HepG2 (cell line): Measurements from ENCODE around the gene EIF4A3. TPM values are rescaled to one million over a fixed set of nuclear protein-coding genes. Genes with fewer than 3 reads are reported as not detected.

Source experiments
- ATAD3A ChIP-seq: sonication (generic); formaldehyde crosslinking; IDR thresholded peaks from 2 replicates; pipeline ENCODE4 v1.4.0; 2020; ENCODE audit warnings: missing genetic modification reagents
- CSRNP2 ChIP-seq: sonication (generic); formaldehyde crosslinking; conservative IDR thresholded peaks from 2 replicates; pipeline ENCODE4 v1.8.0; 2022; ENCODE audit warnings: low read depth, missing genetic modification reagents
- DR1 ChIP-seq: sonication (generic); formaldehyde crosslinking; IDR thresholded peaks from 2 replicates; pipeline ENCODE4 v1.8.0; 2021; ENCODE audit warnings: mild to moderate bottlenecking, missing genetic modification reagents, inconsistent platforms
- FOXK2 ChIP-seq: fragments of 450-650 bp; IDR thresholded peaks from 2 replicates; pipeline ENCODE4 v1.6.1; 2016
- HBP1 ChIP-seq: IDR thresholded peaks from 2 replicates; pipeline ENCODE4 v1.6.1; 2016; ENCODE audit warnings: low read depth, control low read depth
- HOXA5 ChIP-seq: sonication (generic); formaldehyde crosslinking; IDR thresholded peaks from 2 replicates; pipeline ENCODE4 v1.4.0; 2020; ENCODE audit warnings: missing genetic modification reagents
- KLF9 ChIP-seq: IDR thresholded peaks from 2 replicates; pipeline ENCODE4 v1.6.1; 2016; ENCODE audit warnings: low read depth
- MIXL1 ChIP-seq: IDR thresholded peaks from 2 replicates; pipeline ENCODE4 v1.6.1; 2016
- PATZ1 ChIP-seq: sonication (generic); formaldehyde crosslinking; IDR thresholded peaks from 2 replicates; pipeline ENCODE4 v1.4.0; 2020; ENCODE audit warnings: missing genetic modification reagents
- SRY ChIP-seq: sonication (generic); formaldehyde crosslinking; IDR thresholded peaks from 2 replicates; pipeline ENCODE4 v1.8.0; 2022; ENCODE audit warnings: mild to moderate bottlenecking, missing genetic modification reagents
- ZBTB39 ChIP-seq: sonication (generic); formaldehyde crosslinking; IDR thresholded peaks from 2 replicates; pipeline ENCODE4 v1.5.0; 2020; ENCODE audit warnings: missing genetic modification reagents
- ZHX1 ChIP-seq: sonication (generic); formaldehyde crosslinking; IDR thresholded peaks from 2 replicates; pipeline ENCODE4 v1.8.1; 2022; ENCODE audit warnings: low read depth, mild to moderate bottlenecking, missing genetic modification reagents
- ZMYM3 ChIP-seq: sonication (generic); formaldehyde crosslinking; IDR thresholded peaks from 2 replicates; pipeline ENCODE4 v1.5.1; 2020; ENCODE audit warnings: mild to moderate bottlenecking, missing genetic modification reagents
- ZNF354B ChIP-seq: sonication (generic); formaldehyde crosslinking; IDR thresholded peaks from 2 replicates; pipeline ENCODE4 v1.8.0; 2022; ENCODE audit warnings: mild to moderate bottlenecking, missing genetic modification reagents
- ZNF513 ChIP-seq: sonication (generic); formaldehyde crosslinking; conservative IDR thresholded peaks from 2 replicates; pipeline ENCODE4 v1.5.0; 2020; ENCODE audit warnings: missing genetic modification reagents
- ZNF644 ChIP-seq: IDR thresholded peaks from 2 replicates; pipeline ENCODE4 v1.6.1; 2016; ENCODE audit warnings: low read depth
- ZNF746 ChIP-seq: sonication (generic); formaldehyde crosslinking; IDR thresholded peaks from 2 replicates; pipeline ENCODE4 v1.8.0; 2022; ENCODE audit warnings: mild to moderate bottlenecking, missing genetic modification reagents
- polyA plus RNA-seq, 8 experiments: library from polyadenylated mRNA; depleted of rRNA in 3 of 8; stranded (reverse) in 7 of 8; unstranded in 1 of 8; fragments of >200 nt; fragmentation: Illumina TruSeq in 4 of 8; extraction: Trizol in 4 of 8; gene quantifications; 2 replicates each; pipeline versions ENCODE4 v1.2.1 to v1.2.3, GENCODE V29; 2011 to 2016; ENCODE audit warnings: low read depth in 4 of 8, missing spikeins in 1 of 8, mixed read lengths in 1 of 8; ENCODE audit not compliant: insufficient read depth in 1 of 8
- total RNA-seq, 5 experiments: library from RNA; depleted of rRNA; stranded (reverse); fragments of >200 nt; fragmentation: Illumina TruSeq; extraction: Trizol; gene quantifications; 2 replicates each; pipeline ENCODE4 v1.2.3, GENCODE V29; 2016; ENCODE audit warnings: low read depth in 1 of 5

EIF4A3 gene
- total and polyA plus RNA-seq, 2 of the 13 experiments (the other 11 are each of a cell fraction or from before 2014, with no cell fraction given): 145 to 187 TPM

- TF ChIP-seq ZBTB39 (CRISPR knock-in tag) (no peak), SRY (CRISPR knock-in tag) (no peak; the same call in none of the 2 replicates), KLF9 (CRISPR knock-in tag) (no peak), ZNF644 (no peak), PATZ1 (CRISPR knock-in tag) (peak; percentile 86), ZNF513 (CRISPR knock-in tag) (no peak; the same call in 1 of the 2 replicates), ATAD3A (CRISPR knock-in tag) (no peak), FOXK2 (no peak), DR1 (CRISPR knock-in tag) (peak; percentile 16; the same call in 1 of the 2 replicates), CSRNP2 (CRISPR knock-in tag) (no peak), ZNF746 (CRISPR knock-in tag) (no peak), ZHX1 (no peak), HOXA5 (CRISPR knock-in tag) (peak; percentile 5; the same call in 1 of the 2 replicates), HBP1 (peak; percentile 22; the same call in 1 of the 2 replicates), ZMYM3 (peak; percentile 64; the same call in 1 of the 2 replicates), ZNF354B (CRISPR knock-in tag) (0 out of 2 replicates have a peak, but pooled peaks have one; percentile 83), MIXL1 (no peak)
Measured at GRCh38 chr17:80101011-80101945, 45.6 kb downstream of the EIF4A3 start, which contains the start of gene GAA (continued).
